Activated CD4-positive, CD25-positive, alpha-beta regulatory T cell treated with anti-CD3 and anti-CD28 coated beads, Interleukin-2, amount 50 U/mL, for 16 hours (primary cell): ENCODE results near the gene PLEKHA1.

Source experiments
- DNase-seq: peaks from one replicate; pipeline ENCODE4 v3.0.0-alpha.2; 2020; ENCODE audit warnings: low read depth, low spot score

PLEKHA1 gene

GRCh38 chr10:122421054-122421625 lies 46.6 kb downstream of the PLEKHA1 start:
- no peak for DNase-seq

- no peak for DNase-seq
These were observed 47.2 kb downstream of the PLEKHA1 start for GRCh38 chr10:122421742-122422141.

- no peak for DNase-seq
These were observed 47.9 kb downstream of the PLEKHA1 start for GRCh38 chr10:122422266-122422989.

GRCh38 chr10:122424059-122424458 lies 49.6 kb downstream of the PLEKHA1 start:
- DNase-seq, result no peak

- DNase-seq, result no peak
These were observed 52.3 kb downstream of the PLEKHA1 start for GRCh38 chr10:122426829-122427228.

- no peak for DNase-seq
These were observed 52.8 kb downstream of the PLEKHA1 start for GRCh38 chr10:122427280-122427679.

GRCh38 chr10:122435212-122435827 lies 60.8 kb downstream of the PLEKHA1 start:
- DNase-seq, result no peak

GRCh38 chr10:122441961-122442360 lies 67.5 kb downstream of the PLEKHA1 start:
- no peak for DNase-seq

- DNase-seq, result no peak
These were observed 71.0 kb downstream of the PLEKHA1 start for GRCh38 chr10:122445469-122445868.

- no peak for DNase-seq
These were observed 71.4 kb downstream of the PLEKHA1 start for GRCh38 chr10:122445904-122446303.

- no peak for DNase-seq
These were observed 72.3 kb downstream of the PLEKHA1 start for GRCh38 chr10:122446668-122447423.

- no peak for DNase-seq
These were observed 74.1 kb downstream of the PLEKHA1 start for GRCh38 chr10:122448600-122448999.

- no peak for DNase-seq
These were observed 74.6 kb downstream of the PLEKHA1 start for GRCh38 chr10:122449153-122449552.

- DNase-seq, result no peak
These were observed 76.0 kb downstream of the PLEKHA1 start for GRCh38 chr10:122450353-122450990.

GRCh38 chr10:122454071-122454470 lies 79.6 kb downstream of the PLEKHA1 start:
- DNase-seq, result no peak

GRCh38 chr10:122454603-122455080 lies 80.1 kb downstream of the PLEKHA1 start, which contains the start of gene ARMS2:
Gene ARMS2, plus strand, starts transcription at chr10:122454653. Its CDS starts 75 bp downstream, at chr10:122454728.
- DNase-seq, result no peak

GRCh38 chr10:122455376-122456079 lies 81.0 kb downstream of the PLEKHA1 start:
- no peak for DNase-seq

- DNase-seq, result no peak
These were observed 83.4 kb downstream of the PLEKHA1 start for GRCh38 chr10:122457934-122458333.

- DNase-seq, result no peak
These were observed 84.2 kb downstream of the PLEKHA1 start for GRCh38 chr10:122458693-122459092.

GRCh38 chr10:122459561-122460273 lies 85.2 kb downstream of the PLEKHA1 start:
- no peak for DNase-seq
